Aorta (tissue), 5 donors: ENCODE results near the gene BBC3. TPM values are rescaled to one million over a fixed set of nuclear protein-coding genes. Genes with fewer than 3 reads are reported as not detected.

ENCODE experiments used
- ATAC-seq: fragments of 200-7000 bp; cut with Tn5 transposase; one replicate; pipeline ENCODE4 v1.9.1; 2022; ENCODE audit warnings: moderate library complexity; ENCODE audit not compliant: low FRiP score
- DNase-seq, 2 donors: peaks; one replicate each; pipeline ENCODE4 v3.0.0-alpha.2; 2020
- H3K27ac ChIP-seq, 2 donors: one replicate each; pipeline ENCODE4 v1.5.1; 2013; ENCODE audit warnings: low read length in 2 of 2, mild to moderate bottlenecking in 2 of 2, moderate library complexity in 2 of 2, control low read depth in 1 of 2, inconsistent platforms in 1 of 2, low read depth in 1 of 2
- H3K27me3 ChIP-seq, 2 donors: one replicate each; pipeline ENCODE4 v1.6.1; 2013; ENCODE audit warnings: control low read depth in 1 of 2, low read length in 1 of 2, mild to moderate bottlenecking in 1 of 2, moderate library complexity in 1 of 2; ENCODE audit not compliant: insufficient read depth in 2 of 2, control insufficient read depth in 1 of 2
- H3K36me3 ChIP-seq, 2 donors: one replicate each; pipeline ENCODE4 v1.6.1; 2013; ENCODE audit warnings: control low read depth in 1 of 2, low read length in 1 of 2, mild to moderate bottlenecking in 1 of 2; ENCODE audit not compliant: insufficient read depth in 2 of 2, control insufficient read depth in 1 of 2
- H3K4me1 ChIP-seq, 2 donors: one replicate each; pipeline ENCODE4 v1.6.1; 2013; ENCODE audit warnings: low read length in 2 of 2, control low read depth in 1 of 2, mild to moderate bottlenecking in 1 of 2, moderate library complexity in 1 of 2; ENCODE audit not compliant: insufficient read depth in 2 of 2, control insufficient read depth in 1 of 2
- H3K4me3 ChIP-seq, 2 donors: one replicate each; pipeline ENCODE4 v1.5.1; 2013; ENCODE audit warnings: low read length in 2 of 2, control low read depth in 1 of 2, mild to moderate bottlenecking in 1 of 2
- H3K9me3 ChIP-seq: one replicate; pipeline ENCODE4 v1.6.1; 2013; ENCODE audit warnings: mild to moderate bottlenecking, low read length; ENCODE audit not compliant: control insufficient read depth
- WGBS, 2 donors: extraction: QIAGEN DNeasy Blood & Tissue Kit; methylation state at CpG; one replicate each; pipeline ENCODE4 v1.1.7; 2013; 5-methylcytosine and 5-hydroxymethylcytosine counted together
- intact Hi-C, 2 donors: fragments of 100-400 bp; cut with DNase I; formaldehyde crosslinking; loops; one replicate each; pipeline versions ENCODE4 v1.14.2 to v1.15.0; 2022
- polyA plus RNA-seq, 2 donors: library from polyadenylated mRNA; stranded (reverse); fragments of 200-250 nt; gene quantifications; one replicate each; pipeline ENCODE4 v1.2.3, GENCODE V29; 2013
- total RNA-seq, 2 donors: library from RNA; stranded (reverse); fragmentation: NEBNext Ultra II Directional; extraction: Animal tissue kit (Norgen Biotek cat#: 25700); gene quantifications; one replicate each; pipeline ENCODE4 v1.2.1, GENCODE V29; 2021
- donor health status: healthy with polysubstance abuse.
- donor health status: Bipolar disorder and iron deficiency.
- donor health status: DM: no; HTN: no; CAD: no.
- donor health status: DM: no; HTN: no; CAD: no.
- donor health status: DM: yes; HTN: yes; CAD: no.

The BBC3 gene
- total and polyA plus RNA-seq, 4 donors = 6.1 to 8.6 (median 7.1) TPM

DNA sequence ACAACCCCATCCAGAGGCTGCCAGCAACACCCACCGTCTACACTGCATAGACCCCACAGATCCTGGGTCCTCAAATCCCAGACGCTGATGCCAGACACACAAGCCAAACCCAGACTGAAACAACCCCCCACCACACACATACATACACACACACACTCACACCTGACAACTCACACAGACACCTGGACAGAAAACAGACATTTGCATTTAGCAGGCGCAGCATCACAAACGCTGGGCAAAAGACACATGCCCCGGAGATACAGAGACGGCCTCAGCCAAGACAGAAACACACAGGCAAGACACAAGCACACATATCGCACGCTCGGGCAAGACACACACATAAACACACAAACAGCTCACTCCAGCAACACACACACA lies 1.3 kb downstream of the BBC3 start:
- peaks cover 0 to 2% of the 10 kb centered on the region in 2 donors for H3K27me3 ChIP-seq
- no peaks in the 10 kb centered on the region for H3K4me1 ChIP-seq

DNA sequence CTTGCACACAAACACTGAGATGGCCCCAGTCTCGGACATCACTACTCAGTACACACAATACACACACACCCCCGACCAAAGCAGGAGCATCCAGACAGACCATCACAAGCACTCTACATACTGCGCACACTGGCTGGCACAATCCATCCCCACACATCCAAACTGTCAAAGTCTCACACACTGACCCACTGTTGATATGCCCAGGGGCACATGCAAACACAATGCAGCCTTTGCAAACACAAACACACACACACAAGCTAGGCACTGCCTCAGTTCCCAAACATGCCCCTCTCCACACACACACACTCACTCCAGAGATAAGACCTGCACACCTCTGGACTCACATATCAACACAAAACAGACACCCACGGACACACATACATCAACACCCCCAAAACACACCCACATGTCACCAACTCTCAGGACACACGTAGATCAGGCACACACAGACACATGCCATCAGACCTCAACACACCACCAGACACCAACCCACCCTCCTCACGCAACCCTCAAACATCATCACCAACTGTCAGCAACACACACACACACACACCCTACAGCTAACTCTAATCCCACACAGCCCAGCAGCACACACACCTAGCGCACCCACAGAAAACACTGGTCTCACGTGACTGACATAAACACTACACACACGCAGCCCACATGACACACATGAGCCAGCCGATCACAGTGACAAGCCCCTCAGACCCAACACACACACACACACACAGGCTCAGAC lies 1.9 kb downstream of the BBC3 start:
- H3K4me3 ChIP-seq = peak overlapping the region in 1 of 2 donors; percentile 38

More for the DNA sequence above, 1.3 kb downstream of the BBC3 start:
- intact Hi-C loops = no loop called here
- 6 to 7% methylated on average over 9 of the region's 9 CpGs for WGBS, 2 donors
- no peak for ATAC-seq
- Histone ChIP-seq H3K4me3 (peak overlapping the region; percentile 86 to 98), H3K36me3 (no peaks in the 10 kb centered on the region), H3K9me3 (no peaks in the 10 kb centered on the region), H3K27ac (peak overlapping the region in 1 of 2 donors; percentile 75)
- no peak for DNase-seq

DNA sequence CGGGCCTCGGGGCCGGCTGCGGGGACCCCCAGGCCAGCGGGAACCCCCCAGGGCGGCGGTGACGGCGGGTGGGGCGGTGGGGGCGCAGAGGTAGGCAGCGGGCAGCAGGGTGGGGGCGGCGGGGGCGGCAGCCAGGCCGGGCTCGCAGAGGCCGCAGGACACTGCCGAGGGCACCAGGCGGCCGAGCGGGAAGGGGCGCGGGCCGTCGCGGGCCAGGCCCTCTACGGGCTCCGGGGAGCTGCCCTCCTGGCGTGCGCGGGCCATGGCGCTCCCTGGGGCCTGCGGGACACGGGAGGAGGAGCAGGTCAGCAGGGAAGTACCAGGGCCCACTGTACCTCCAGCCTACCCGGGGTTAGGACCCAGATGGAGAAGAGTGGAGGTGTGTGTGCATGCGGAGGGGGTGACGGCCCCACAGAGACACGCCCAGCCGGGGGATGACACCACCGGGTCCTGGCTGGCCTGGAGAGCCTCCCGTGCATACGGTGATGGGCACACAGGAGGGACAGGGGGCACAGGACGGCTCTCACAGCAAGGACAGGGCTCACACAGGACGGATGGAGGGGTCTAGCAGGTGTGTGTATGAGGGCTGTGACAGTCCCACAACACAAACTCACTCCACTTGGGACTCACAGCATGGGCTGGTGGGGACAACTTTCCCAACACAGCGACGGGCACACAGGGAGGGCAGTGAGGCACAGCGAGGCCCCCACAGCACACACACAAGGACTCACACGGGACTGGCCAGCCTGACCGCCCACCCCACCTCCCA lies 2.6 kb downstream of the BBC3 start:
- Histone ChIP-seq H3K4me1 (no peaks in the 10 kb centered on the region), H3K36me3 (no peaks in the 10 kb centered on the region), H3K4me3 (peak overlapping the region; percentile 21 to 38), H3K27ac (peak overlapping the region; percentile 85 to 94), H3K9me3 (no peaks in the 10 kb centered on the region), H3K27me3 (peaks cover 0 to 2% of the 10 kb centered on the region in 2 donors)
- no peak for ATAC-seq
- DNase-seq = peak; percentile 71 to 82
- intact Hi-C loops = no loop called here
- 4 to 9% methylated on average over 36 to 50 of the region's 50 CpGs for WGBS, 2 donors

More for the DNA sequence above, 1.9 kb downstream of the BBC3 start:
- Histone ChIP-seq H3K4me1 (no peaks in the 10 kb centered on the region), H3K27me3 (peaks cover 0 to 2% of the 10 kb centered on the region in 2 donors), H3K36me3 (no peaks in the 10 kb centered on the region), H3K27ac (peak overlapping the region; percentile 75 to 85), H3K9me3 (no peaks in the 10 kb centered on the region)
- no peak for ATAC-seq
- DNase-seq = no peak
- intact Hi-C loops = no loop called here
- WGBS, 2 donors = 27 to 30% methylated on average over 10 of the region's 10 CpGs

DNA sequence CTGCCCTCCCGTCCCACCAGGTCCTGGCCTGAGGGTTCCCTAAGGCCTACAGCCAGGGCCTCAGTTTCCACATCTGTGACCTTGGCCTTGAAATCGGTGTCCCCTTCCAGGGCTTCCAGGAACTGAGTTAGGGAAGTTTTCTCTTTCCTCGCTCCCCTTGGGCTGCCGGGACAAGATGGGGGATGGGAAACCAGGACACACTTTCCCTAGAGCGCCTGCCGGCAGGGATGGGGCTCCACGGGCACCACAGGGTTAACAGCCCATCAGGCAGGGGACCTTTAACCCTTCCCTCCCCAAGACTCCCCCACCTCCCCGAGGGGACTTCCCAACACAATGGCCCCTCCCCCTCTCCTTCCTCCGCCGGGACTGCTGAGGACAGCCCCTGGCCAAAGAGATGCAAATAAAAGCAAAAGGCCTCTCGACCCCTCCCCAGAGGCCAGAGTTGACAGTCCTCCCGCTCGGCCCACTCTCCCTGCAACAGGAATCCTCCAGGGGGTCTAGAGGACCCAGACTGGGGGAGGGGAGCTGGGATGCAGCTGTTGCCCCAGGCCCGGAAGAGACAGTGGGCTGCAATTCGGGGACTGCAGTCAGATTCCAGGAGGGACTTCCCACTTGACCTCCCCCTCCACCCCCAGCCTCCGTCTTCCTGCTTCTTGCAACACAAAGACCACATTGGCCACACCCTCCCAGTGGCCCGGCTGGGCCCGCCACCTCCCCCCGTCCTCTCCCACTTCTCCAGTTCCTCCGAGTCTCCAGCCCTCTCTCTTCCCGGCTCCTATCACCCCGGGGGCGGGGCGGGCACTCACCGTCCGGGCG lies 3.4 kb downstream of the BBC3 start:
- intact Hi-C loops = loop anchor here in 1 of 2 donors (2.0 kb wide), 1 partner anchor 15 kb away; no protein-coding TSS in a partner anchor
- peak overlapping the region; percentile 94 to 99 for H3K27ac ChIP-seq
- no peaks in the 10 kb centered on the region for H3K36me3 ChIP-seq
- ATAC-seq (peak; percentile 56), DNase-seq (peak; percentile 95 to 97)
- H3K4me3 ChIP-seq = peak overlapping the region; percentile 21 to 38
- no peaks in the 10 kb centered on the region for H3K4me1 ChIP-seq
- H3K27me3 ChIP-seq = peaks cover 0 to 2% of the 10 kb centered on the region in 2 donors
- WGBS, 2 donors = 1 to 4% methylated on average over 27 of the region's 27 CpGs
- H3K9me3 ChIP-seq = no peaks in the 10 kb centered on the region

DNA sequence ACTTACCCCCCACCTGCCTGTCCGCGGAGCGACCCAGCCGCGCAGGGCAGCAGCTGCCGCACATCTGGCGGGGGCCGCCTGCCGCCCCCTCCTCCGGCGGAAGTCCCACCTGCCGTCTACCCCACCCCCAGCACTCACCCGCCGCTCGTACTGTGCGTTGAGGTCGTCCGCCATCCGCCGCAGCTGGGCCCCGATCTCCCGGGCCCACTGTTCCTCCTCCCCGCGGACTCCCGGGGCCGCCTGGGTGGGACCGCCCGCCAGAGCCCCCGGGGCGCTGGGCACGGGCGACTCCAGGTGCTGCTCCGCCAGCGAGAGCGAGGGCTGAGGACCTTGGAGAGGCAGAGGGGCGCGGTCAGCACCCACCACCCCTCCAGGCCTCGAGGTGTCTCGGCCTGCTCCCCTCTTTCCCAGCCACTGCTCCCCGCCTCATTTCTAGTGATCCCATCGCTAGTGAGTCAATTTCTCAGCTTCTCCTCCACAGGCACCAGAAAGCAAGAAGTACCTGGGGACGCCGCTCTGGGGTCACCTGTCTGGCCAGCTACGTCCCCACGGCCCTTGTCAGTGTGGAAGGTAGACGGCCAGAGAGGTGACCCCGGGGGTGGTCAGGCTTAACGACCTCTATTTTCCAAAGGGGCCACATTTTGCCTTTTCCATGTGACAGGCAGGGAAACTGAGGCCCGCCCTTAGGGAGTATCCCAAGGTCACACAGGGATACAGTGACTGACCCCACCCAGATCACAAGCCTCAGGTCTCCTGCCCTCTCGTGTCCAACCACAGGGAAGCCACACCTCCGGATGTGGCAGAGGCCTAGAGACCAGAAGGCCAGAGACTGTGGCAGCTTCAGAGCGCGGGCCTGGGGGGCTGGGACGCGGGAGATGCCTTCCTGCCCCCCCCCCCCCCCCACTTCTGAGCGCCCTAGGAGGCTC lies 4.3 kb downstream of the BBC3 start:
- peak overlapping the region; percentile 24 to 41 for H3K4me3 ChIP-seq
- no peaks in the 10 kb centered on the region for H3K9me3 ChIP-seq
- peak; percentile 90 to 94 for DNase-seq
- peak overlapping the region; percentile 94 to 99 for H3K27ac ChIP-seq
- H3K27me3 ChIP-seq = peaks cover 0 to 2% of the 10 kb centered on the region in 2 donors
- 8 to 10% methylated on average over 42 to 56 of the region's 56 CpGs for WGBS, 2 donors
- intact Hi-C loops = loop anchor here in 1 of 2 donors (2.0 kb wide), 1 partner anchor 16 kb away; no protein-coding TSS in a partner anchor
- H3K4me1 ChIP-seq = no peaks in the 10 kb centered on the region
- H3K36me3 ChIP-seq = no peaks in the 10 kb centered on the region
- ATAC-seq = peak; percentile 72

DNA sequence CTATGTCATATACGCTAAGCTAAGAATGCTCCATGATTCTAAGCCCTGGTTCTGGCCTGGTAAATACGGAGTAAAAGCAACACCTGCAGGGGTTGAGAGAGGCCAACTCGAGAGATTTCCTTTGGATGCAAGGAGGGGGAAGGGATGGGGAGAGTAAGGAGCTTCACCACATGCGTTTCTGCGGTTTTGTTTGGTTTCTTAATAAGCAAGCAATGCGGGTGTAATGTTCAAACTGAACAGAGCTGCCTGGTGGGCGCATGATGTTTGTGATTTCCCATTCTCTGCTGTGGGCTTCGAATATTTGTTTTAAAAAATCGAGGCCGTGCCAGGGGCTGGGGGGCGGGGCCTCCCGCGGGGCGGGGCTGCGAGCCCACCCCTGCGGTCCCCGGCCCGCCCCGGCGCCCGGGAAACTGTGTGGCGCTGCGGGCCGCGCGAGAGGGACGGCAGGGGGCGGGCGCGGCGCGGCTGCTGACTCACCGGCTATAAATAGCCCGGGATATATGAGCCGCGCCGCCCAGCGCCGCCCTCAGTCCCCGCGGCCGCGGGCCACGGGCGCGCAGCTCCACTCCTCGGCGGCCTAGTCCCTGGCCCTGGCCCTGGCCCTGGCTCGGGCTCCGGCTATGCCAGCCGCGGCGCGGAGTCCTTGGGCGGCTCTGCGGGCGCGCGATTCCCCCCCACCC lies 5.1 kb downstream of the BBC3 start:
- Histone ChIP-seq H3K4me3 (peak overlapping the region; percentile 24 to 41), H3K9me3 (no peaks in the 10 kb centered on the region), H3K27me3 (peaks cover 0 to 2% of the 10 kb centered on the region in 2 donors), H3K27ac (peak overlapping the region; percentile 94 to 99), H3K36me3 (no peaks in the 10 kb centered on the region), H3K4me1 (no peaks in the 10 kb centered on the region)
- intact Hi-C loops = loop anchor here in 1 of 2 donors (2.0 kb wide), 2 partner anchors 17 to 67 kb away; no protein-coding TSS in a partner anchor
- peak; percentile 90 for ATAC-seq
- WGBS, 2 donors = 3 to 4% methylated on average over 47 to 59 of the region's 59 CpGs
- peak; percentile 91 to 96 for DNase-seq

DNA sequence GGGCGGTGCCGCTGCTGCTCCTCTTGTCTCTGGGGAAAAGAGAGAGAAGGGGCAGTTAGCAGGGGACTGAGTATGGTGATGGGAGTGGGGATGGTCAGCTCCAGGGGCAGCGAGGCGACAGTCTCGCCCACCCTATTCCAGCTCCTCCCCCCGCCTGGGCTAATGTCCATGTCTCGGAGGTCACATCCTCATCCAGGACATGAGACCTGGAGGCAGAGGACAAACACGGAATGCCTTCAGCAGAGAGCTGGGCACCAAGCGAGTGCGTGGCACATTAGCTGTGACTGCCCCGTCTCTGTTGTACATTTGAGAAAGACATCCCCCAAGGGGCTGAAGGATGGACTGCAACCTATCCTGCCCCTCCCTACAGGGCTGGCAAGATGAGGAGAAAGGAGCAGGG lies 9.1 kb downstream of the BBC3 start:
- H3K4me3 ChIP-seq = no peak overlapping the region
- peaks cover 0 to 2% of the 10 kb centered on the region in 2 donors for H3K27me3 ChIP-seq
- H3K9me3 ChIP-seq = no peaks in the 10 kb centered on the region
- H3K4me1 ChIP-seq = no peaks in the 10 kb centered on the region
- no peak for ATAC-seq
- no peak for DNase-seq
- no peak overlapping the region for H3K27ac ChIP-seq
- intact Hi-C loops = no loop called here
- 88 to 92% methylated on average over 11 of the region's 11 CpGs for WGBS, 2 donors
- peaks cover 0 to 2% of the 10 kb centered on the region in 2 donors for H3K36me3 ChIP-seq
